ENCODE measurements around the gene MSH5. TPM values are rescaled to one million over a fixed set of nuclear protein-coding genes. Genes with fewer than 3 reads are reported as not detected.

The MSH5 gene
- total RNA-seq, 1 experiment from 2014 or later = 22.4 TPM

DNA sequence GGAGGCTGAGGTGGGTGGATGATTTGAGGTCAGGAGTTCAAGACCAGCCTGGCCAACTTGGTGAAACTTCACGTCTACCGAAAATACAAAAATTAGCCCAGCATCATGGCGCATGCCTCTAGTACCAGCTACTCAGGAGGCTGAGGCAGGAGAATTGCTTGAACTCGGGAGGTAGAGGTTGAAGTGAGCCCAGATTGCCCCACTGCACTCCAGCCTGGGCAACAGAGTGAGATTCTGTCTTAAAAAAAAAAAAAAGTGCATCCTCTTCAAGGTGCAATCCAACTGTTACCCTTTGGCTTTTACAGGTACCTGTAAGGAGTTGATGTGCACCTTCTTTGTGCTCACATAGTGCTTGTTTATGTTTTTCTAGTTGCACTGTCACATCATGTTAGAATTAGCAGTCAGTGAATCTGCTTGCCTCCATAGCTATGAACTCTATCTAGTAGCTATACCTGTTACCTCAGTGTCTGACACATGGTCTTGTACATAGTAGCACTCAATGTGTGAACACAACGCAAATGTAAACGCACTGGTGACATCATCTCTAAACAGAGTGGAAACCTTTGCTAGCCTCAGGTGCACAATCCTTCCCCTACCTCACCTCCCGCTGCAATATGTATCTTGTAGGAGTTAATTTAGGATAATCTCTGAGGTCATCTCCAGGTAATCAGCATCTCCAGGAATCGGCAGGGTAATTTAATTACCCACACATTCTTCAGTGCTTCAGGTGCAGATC lies 9.7 kb downstream of the MSH5 start:
- H2AK5ac ChIP-seq (ENCODE audit: insufficient read length, low read length) = no peak overlapping the region
- H2BK20ac ChIP-seq (ENCODE audit: low read depth, low read length, poor library complexity, severe bottlenecking) = no peak overlapping the region
- H3K27me3 Mint-ChIP-seq (ENCODE audit: low read depth) = no peaks in the 10 kb centered on the region
- H3K27me3 ChIP-seq (ENCODE audit: insufficient read depth, low read length) = no peaks in the 10 kb centered on the region
- H3K27ac Mint-ChIP-seq = no peak overlapping the region
- H4K5ac ChIP-seq (ENCODE audit: insufficient read length, low read depth, low read length) = no peak overlapping the region
- peaks cover 6 to 24% (median 18%) of the 10 kb centered on the region in 3 experiments; a peak in 6 of 7 replicates for H3K36me3 Mint-ChIP-seq (ENCODE audit: insufficient read depth in 1 of 3, low read depth in 3 of 3)
- H3K4me2 ChIP-seq (ENCODE audit: insufficient read depth, insufficient read length, low read length) = no peak overlapping the region
- TF ChIP-seq, protein P1, sequence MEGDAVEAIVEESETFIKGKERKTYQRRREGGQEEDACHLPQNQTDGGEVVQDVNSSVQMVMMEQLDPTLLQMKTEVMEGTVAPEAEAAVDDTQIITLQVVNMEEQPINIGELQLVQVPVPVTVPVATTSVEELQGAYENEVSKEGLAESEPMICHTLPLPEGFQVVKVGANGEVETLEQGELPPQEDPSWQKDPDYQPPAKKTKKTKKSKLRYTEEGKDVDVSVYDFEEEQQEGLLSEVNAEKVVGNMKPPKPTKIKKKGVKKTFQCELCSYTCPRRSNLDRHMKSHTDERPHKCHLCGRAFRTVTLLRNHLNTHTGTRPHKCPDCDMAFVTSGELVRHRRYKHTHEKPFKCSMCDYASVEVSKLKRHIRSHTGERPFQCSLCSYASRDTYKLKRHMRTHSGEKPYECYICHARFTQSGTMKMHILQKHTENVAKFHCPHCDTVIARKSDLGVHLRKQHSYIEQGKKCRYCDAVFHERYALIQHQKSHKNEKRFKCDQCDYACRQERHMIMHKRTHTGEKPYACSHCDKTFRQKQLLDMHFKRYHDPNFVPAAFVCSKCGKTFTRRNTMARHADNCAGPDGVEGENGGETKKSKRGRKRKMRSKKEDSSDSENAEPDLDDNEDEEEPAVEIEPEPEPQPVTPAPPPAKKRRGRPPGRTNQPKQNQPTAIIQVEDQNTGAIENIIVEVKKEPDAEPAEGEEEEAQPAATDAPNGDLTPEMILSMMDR (conservative IDR thresholded peaks at IDR 0.05) = no peak
- WGBS (ENCODE audit: extremely low coverage, insufficient read length, low lambda C conversion rate) = no CpG with 5 or more reads among the region's 8 CpGs
- no peak for DNase-seq
- no peak overlapping the region for H2BK12ac ChIP-seq (ENCODE audit: insufficient read length, low read depth, low read length)
- no peaks in the 10 kb centered on the region for H3K9me3 Mint-ChIP-seq
- H3K4me1 ChIP-seq (ENCODE audit: insufficient read depth, low read length) = no peaks in the 10 kb centered on the region
- no peak overlapping the region for H3T11ph ChIP-seq (ENCODE audit: low read length)
- H3K23me2 ChIP-seq (ENCODE audit: insufficient read length, low read depth, low read length, poor library complexity, severe bottlenecking) = no peaks in the 10 kb centered on the region
- no peaks in the 10 kb centered on the region for H3K9me3 ChIP-seq (ENCODE audit: control insufficient read depth, low read depth, low read length)
- H3K4me1 Mint-ChIP-seq = peaks cover 5 to 8% of the 10 kb centered on the region in 2 experiments
- H3K23ac ChIP-seq (ENCODE audit: insufficient read length, low read depth, low read length) = no peak overlapping the region
- H4K91ac ChIP-seq (ENCODE audit: insufficient read length, low read depth, low read length) = no peak overlapping the region
- H3K18ac ChIP-seq (ENCODE audit: insufficient read length, low read depth, low read length) = no peak overlapping the region
- no peak overlapping the region for H2AFZ ChIP-seq (ENCODE audit: low read length)
- no peak overlapping the region for H3K4me3 Mint-ChIP-seq
- no peak overlapping the region for H4K8ac ChIP-seq (replicated peaks; ENCODE audit: insufficient read length, low read depth, low read length)
- no peak overlapping the region for H3K9ac ChIP-seq (ENCODE audit: extremely low read depth, insufficient read length, low read length)
- H4K20me1 ChIP-seq (ENCODE audit: control insufficient read depth, insufficient read depth, insufficient read length) = no peaks in the 10 kb centered on the region
- H3K4ac ChIP-seq (ENCODE audit: low read depth, low read length) = no peak overlapping the region
- H2BK120ac ChIP-seq (ENCODE audit: low read depth, low read length, poor library complexity, severe bottlenecking) = no peak overlapping the region
- H3K14ac ChIP-seq (ENCODE audit: insufficient read depth, low read length) = no peak overlapping the region
- no peaks in the 10 kb centered on the region for H3K79me1 ChIP-seq (ENCODE audit: insufficient read depth, low read depth, low read length, poor library complexity, severe bottlenecking)
- no peaks in the 10 kb centered on the region for H3K79me2 ChIP-seq (ENCODE audit: insufficient read depth, low read length)
- H3K56ac ChIP-seq (ENCODE audit: insufficient read length, low read depth, low read length) = no peak overlapping the region
- no peak overlapping the region for H2BK5ac ChIP-seq (ENCODE audit: insufficient read length, low read length)
- no peak overlapping the region for H2BK15ac ChIP-seq (ENCODE audit: low read depth, low read length)
- H3K27ac ChIP-seq (ENCODE audit: insufficient read length, low read depth, low read length) = no peak overlapping the region
